HG02571 (cell line): ENCODE data around the gene CREB5.

ENCODE experiments used
- ATAC-seq: cut with Tn5 transposase; IDR thresholded peaks from one replicate; pipeline ENCODE4 v1.9.1; 2021; ENCODE audit warnings: mild to moderate bottlenecking, moderate library complexity; ENCODE audit not compliant: unreplicated experiment

CREB5 gene

DNA sequence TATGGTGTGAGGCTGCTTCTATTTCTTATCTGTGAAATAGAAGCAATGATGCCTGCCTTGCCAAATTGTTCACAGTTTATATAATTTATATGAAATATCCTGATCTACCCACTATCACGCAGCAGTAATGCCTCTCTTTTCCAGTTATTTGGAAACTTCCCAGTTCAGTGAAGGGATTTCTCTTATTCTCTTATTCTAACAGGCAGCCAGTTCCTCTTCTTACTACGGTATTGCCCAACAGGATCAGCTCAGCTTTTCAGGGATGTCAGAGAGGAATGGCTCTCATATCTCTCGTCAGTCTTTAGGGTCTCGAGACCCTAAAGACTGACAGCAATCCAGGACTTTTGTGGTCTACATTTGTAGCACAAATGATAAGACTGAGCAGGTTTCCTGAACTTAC, 215.6 kb downstream of the CREB5 start:
- no peak for ATAC-seq

DNA sequence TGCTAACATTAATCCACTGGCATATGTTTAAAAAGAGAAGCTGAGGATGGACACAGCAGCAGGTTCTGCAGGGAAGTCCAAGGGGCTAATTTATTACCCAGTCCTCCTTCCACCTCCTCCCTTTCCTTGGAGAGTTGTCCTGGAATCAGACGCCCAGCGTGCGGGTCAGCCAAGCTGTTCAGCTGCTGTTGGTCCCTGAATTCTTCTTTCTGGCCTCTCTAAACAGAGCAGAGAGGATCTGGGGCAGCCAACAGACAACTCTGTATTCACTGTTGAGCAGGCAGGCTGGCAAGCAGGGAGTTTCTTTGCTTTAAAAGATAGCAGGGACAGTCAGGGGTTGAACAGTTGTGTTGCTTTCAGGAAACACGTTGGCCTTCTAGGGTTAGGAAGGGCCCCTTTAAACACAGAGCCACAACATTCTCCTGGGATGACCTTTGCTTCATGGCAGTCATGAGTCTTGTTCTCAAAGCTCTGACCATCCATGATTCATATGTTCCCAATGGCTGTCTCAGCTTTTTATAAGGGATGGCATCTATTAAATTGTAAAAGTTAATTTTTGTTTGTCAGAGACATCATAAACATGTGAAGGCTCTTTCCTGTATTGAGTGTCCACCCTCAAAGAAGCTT, 217.0 kb downstream of the CREB5 start:
- ATAC-seq = no peak

DNA sequence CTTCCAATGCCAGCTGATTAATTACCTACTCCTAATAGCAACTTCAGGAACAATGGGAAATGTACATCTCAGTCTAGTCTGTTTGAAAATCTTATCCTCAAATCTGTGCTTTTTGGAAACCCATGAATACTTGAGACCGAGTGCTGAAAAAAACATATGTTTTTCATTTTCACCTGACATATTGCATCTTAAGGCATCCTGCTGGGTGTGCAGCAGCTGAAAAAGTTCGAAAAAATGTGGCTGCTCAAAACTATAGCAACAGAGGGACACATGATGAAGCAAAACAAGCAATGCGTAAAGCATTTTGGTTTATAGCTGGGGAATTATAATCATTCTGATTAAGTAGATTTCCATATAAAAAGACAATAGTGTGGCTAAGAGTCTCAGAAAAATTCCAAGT, 218.0 kb downstream of the CREB5 start:
- no peak for ATAC-seq

DNA sequence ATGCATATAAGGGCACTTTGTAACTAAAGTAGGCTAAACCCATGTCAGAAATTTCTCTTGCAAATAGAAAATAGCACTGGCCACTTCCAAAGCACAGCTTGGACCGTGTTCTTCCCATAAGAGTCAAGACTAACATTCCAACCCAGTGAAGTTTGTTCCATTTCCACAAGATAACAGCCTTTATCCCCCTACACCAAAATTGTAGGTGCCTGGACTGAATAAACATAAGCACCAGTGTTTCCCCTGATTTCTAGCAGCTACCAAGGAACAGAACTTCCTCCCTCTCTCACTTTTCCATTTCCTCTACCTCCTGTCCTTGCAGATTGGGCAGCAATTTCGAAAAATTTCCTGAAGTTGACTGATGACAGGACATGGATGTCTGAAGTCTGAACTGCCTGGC, 219.7 kb downstream of the CREB5 start:
- ATAC-seq = no peak

DNA sequence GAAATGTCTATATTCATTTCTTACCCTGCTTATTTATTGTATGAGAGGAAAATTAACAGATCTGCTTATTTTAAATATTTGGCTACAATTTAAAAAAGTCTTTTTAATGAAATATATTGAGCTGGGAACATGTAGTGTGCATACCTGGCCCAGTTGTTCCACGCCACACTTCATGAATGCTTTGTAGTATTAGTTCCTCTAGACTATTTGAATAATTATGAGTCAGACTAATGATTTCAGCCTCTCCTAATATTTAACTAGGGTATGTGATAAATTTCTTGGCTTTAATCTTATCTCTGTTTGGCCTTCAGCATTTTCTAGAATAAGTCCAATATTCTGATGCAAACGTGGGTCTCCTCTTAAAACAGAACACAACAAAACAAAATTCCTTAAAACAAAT, 226.6 kb downstream of the CREB5 start:
- no peak for ATAC-seq

DNA sequence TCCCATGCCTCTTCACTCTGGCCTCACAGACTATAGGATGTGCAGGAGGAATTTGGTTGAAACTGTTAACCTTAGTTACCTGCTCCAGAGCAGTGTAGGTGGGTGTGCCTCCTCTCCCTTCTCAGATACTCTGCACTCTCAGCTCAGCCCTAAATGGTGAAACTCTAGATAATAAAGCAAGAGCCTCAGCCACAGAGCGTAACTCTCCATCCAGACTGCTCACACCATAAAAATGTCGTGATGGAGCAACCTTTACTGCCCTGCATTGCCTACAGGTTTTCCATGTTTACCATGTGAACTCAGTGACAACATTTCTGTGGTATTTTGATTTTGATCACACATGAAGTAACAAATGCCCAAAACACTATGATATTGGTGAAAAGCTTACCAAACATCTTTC, 227.7 kb downstream of the CREB5 start:
- ATAC-seq = no peak

DNA sequence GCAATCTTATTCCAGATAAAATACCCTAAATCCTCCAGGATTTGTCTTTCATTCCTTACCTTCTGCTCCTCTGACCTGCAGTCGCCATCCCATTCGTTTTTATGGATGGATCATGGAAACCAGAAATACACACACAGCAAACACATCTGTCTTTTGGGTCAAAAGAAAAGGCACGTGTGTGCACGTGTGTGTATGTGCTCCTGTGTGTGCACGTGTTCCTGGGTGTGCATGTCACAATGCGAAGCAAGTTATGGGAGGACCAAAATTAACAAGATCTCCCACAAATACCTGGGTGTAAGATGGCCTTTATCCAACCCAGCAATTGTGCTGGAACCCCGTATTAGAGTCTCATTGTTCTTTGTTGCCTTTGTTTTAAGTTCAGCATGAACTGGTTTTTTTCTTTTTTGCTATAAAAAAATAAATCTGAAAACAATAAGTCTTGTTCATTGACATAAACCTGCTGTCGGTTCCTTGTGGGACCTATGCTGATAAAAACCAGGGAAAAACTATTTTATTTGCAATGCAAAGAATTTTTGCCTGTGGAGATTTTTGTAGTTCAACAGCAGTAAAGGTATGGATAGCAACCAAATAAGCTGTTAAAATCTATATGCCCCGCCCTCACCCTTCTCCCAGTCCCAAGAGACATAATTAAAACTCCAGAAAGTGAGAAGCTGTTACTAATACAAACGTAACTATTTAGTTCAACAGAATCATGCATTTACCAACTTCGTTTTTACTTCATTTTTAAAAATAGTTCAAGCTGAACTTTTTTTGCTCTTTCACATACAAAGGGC, 229.6 kb downstream of the CREB5 start:
- ATAC-seq = no peak

DNA sequence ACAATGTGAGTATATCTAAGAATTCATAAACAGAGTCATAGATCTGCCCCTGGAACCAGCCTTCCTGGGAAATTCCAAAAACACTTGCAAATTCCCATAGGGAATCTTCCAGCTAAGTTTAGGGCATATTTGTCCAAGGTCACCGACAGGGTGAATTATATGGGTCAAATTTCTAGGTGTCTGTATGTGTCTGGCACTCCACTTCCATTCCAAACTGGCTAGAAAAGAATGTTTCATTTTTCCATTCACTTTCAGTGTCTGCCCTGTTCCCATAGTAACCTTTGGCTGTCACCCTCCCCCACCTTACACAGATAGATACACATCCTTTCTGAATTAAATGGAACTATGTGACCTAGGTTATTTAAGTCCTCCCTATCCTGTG, 230.9 kb downstream of the CREB5 start:
- ATAC-seq = no peak

DNA sequence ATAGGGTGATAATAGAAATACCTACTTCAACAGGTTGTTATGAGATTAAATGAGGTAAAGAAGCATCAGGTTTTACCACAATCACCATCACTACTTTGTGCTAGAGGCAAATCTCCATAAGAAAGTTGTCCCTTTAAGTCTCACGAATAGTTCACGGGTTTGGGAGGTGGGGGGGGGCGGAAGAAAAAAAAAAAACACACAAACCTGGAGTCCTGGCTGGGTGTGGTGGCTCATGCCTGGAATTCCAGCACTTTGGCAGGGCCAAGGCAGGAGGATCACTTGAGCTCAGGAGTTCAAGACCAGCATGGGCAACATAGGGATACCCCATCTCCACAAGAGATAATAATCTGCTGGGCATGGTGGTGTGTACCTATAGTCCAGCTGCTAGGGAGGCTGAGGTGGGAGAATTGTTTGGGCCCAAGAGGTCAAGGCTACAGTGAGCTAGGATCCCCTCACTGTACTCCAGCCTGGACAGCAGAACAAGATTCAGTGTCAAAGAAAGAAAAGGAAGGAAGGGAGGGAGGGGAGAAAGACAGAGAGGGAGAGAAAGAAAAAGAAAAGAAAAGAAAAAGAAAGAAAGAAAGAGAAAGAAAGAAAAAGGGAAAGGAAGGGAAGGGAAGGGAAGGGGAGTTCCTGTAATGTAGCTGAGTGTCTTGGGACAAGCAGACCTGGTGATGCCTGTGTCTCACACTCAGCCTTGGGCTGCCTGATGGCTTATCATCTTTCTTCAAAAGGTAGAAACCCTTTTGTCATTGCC, 231.4 kb downstream of the CREB5 start:
- ATAC-seq = no peak

DNA sequence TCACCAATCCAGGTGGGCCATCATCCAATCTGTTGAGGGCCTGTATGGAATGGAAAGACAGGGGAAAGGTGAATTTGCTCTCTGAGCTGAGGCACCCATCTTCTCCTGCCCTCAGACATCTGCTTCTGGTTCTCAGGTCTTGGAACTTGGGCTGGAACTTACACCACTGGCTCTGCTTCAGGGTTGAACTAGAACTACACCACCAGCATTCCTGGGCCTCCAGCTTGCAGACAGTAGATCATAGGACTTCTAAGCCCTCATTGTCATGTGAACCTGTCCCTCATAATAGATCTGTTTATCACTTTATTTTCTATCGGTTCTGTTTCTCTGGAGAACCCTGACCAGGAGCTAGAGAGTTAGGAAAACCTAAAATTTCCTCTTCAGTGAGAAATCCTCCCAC, 233.5 kb downstream of the CREB5 start:
- ATAC-seq = no peak

DNA sequence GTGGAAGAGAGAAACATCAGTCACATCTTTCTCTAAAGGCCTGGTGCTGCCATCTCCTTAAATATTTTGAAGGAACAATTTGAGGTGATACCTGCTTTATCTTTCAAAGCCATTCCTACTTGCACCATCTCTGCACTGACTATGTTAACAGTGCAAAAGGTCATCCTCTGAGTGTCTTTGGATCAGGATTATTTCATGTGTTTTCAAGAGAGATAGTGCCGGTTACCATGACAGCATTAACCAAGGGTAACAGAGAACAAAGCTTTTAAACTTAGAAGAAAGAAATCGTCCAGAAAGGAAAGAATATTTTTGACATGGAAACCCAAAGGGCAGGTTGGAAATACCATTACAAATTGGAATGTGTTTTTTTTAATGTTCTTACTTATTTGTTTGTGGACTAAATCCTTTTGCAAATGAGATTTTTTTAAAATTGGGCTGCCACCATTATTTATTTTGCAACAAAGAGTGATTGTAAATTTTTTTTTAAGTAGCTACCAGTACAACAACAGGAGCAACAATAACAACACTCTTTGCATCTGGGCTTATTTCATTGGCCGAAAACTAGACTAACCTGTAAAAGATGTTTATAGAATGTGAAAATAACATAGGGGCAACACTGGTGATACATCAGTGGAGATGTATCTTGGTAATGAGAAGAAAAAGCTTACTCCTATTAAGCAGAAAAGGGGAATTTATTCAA, 234.2 kb downstream of the CREB5 start:
- no peak for ATAC-seq

DNA sequence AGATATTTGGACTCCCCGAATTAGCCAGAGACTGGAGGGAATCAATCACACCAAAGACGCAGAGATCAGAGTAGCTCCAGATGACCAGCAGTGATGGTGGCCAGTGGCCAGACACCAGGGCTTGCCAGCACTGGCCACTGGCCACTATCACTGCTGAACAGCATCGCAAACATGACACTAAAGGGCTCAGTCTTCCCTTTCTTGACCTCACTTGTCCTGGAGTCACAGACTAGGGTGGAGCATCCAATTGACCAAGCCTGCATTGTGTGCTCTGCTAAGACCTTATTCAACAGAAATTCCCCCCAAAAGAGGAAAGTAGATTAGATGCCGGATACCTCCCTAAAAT, 234.7 kb downstream of the CREB5 start:
- ATAC-seq = no peak

DNA sequence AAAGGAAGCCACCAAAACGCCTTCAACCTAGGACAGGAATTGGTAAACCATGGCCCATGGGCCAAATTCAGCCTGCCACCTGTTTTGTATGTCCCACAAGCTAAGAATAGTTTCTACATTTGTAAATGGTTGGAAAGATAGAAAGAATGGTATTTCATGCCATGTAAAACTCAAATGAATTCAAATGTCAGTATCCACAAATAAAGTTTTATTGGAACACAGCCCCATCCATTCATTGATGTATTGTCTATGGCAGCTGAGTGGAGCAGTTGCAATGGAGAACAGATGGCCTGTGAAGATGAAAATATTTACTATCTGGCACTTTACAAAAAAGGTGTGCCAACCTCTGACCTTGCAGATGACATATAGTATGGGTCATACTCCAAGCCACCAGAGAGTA, 236.9 kb downstream of the CREB5 start:
- ATAC-seq = no peak

DNA sequence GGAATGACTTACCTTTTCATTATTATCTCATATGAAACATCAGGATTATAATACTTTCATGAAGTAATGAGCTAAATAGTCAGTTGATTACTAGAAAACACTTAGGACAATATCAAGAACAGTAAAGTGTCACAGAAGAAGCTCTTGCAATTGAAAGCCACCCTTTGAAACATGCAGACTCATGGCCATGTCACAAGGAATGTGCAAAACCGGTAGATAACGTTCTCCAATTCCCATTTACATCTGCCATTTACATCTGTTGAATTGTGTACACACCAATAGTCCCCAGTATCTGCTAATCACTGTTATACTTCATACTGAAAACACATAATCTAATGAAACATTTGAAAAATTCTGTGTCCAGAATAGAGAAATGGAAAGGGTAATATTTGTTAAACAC, 237.5 kb downstream of the CREB5 start:
- no peak for ATAC-seq

DNA sequence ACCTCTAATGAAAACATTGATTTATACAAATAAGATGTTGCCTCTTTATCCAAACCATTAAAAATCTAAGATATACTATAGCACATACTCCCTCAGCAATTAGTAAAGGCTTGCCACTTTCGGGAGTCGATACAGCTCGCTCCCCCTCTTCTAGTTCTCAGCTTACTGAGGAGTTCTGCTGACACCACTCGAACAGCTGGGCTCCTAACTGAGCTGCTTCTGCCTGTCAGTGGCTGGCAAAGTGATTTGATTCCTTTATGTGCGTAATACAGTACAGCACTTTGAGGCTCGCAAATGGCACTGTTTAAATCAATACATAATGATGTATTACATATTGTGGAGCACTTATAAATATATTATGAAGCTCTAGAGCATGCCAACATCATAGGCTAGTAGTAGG, 241.8 kb downstream of the CREB5 start:
- ATAC-seq = no peak

DNA sequence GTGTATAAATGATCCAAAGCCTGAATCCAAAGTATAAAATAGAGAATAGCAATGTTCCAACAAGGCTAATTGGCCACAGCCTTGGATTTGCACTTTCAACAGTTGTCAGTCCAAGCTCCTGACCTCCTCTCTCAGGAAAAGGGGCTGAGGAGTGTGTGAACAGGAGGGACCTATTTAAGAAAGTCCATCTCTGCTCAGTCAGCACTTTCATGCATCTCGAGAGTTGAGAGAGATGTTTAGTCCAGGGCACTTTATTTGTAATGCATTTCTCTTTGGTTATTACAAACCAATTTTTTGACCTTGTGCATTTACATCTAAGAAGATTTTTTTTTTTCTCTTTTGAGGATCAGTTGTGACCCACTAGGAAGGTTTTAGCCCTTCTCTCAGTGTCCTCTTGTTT, 244.2 kb downstream of the CREB5 start:
- no peak for ATAC-seq

DNA sequence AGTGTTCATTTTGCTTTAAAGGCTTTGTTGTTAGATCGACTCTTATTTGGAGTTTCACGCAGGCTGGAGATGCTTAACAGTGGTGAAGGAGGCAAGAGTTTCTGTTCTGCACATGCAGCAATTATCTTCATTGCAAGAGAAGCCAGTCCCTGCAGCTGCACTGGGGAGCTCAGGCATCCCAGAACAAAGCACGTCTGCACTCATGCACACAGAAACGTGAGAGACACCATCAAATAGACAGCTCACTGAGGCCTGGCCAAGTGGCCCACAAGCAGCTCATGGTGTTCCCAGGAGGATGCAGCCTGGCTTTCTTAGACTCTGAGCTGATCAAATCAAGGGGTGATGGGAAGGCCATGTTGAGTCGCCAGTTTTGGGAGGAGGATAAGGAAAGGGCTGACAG, 246.1 kb downstream of the CREB5 start:
- ATAC-seq = no peak

DNA sequence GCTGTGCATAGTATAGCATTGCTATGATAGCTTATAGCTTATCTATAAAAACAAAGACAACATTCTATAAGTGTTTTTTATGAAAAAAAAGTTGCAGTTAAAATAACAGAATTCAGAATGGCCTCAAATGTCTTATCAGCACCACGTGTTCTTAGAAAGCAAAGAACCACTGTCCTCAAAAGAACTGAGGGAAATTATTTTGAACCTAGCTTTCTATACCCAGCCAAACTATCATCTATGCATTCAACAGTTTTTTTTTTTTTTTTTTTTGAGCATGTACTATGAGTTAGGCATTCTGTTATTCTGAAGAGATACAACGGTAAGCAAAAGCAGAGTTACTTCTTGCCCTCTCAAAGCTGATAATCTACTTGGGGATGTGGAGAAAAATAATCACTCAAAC, 247.8 kb downstream of the CREB5 start:
- ATAC-seq = no peak

DNA sequence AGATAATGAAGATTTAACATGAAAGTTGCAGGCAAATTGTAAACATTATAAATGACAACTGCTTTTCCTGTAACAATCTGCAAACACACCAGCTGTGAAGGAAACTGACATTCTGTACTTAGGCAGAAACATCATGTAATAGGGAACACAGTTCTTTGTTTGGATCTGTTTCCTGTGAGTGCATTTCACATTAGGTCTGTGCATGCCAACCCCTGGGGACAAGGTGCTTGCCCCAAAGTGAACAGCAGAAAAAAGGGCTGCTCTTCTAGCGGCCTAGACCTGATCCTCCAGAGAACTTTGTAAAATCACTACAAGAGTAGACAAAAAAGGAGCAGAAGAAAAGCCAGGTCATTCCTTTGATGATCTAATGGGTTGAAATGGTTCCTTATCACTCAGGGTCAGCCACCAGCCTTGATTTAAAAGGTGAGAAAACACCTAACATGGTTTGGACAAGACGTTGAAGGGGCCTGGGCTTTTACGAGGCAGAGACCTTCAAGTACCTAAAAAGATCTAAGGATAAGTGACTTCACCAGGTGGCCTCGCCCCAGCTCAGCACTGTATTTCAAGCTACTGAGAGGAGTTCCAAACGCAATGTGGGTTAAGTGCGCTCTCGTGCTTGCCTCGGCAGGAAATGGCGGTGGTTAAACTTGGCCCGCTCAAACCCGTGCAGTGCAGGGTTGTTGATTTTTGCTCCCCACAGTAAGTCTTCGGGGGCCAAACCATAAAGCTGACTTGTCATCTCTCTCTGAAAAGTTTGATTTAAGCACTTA, 249.7 kb downstream of the CREB5 start:
- ATAC-seq = no peak

DNA sequence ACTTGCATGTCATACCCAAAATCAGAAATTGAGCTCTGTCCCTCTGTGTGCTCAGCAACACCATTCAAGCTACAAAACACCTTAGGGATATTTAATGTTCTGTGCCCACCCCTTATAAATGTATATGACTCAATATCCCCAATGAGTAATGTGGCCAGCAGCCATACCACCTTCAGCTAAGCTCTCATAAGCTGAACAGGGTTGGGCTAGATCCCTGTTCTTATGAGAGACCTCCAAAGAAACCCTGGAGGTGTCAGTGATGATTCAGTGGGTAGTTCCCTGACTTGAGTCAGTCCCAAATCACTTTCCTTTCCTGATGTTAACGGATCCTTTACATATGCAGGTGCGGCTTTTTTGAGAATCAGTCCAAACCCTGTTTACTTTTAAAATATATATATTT, 253.8 kb downstream of the CREB5 start:
- ATAC-seq = no peak

DNA sequence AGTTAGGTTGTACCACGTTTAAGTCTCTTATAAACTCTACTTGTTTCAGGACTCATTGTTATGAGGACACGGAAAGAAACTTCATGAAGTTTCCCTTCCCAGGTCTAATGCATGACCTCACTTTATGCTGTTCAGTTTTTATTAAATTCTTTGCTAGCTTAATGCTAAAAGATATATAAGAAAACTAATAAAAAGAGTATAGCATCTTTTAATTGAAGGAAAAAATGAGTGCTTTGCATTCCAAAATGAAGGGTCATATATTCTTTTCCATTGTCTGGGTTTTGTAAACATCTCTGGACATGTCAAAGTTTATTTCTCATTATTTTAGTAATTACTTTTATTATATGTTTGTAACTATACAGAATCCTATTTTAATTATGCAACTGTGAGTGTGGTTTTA, 255.8 kb downstream of the CREB5 start:
- ATAC-seq = no peak
